Measurements from ENCODE around the gene UQCC5. TPM values are rescaled to one million over a fixed set of nuclear protein-coding genes. Genes with fewer than 3 reads are reported as not detected.

Gene UQCC5
- total RNA-seq, 1 experiment from 2014 or later: 37.8 TPM

DNA sequence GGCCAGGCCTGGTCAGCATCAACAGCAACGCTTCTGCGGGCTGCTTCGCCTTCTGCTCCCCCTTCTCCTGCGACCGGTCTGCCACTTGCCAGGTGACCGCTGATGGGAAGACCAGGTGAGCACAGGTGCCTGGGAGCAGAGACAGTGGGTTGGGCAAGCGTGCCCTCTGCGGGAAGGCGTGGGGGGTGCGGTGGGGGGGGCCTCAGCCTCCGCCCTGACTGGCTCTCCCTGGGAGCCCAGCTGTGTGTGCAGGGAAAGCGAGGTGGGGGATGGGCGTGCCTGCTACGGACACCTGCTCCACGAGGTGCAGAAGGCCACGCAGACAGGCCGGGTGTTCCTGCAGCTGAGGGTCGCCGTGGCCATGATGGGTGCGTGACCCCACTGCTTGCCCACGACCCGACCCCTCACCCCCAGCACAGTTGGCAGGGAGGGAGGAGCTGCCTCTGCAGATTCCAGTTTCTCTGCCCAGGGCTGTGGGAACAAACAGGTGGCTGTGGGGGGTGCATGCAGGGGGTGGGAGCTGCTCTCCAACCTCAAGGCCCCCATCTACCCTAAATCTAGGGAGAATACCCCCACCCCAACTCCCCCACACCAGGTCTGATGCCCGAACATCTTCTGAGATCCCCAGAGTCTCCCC is 32.5 kb upstream of the UQCC5 start:
- H3K4me1 Mint-ChIP-seq: peaks cover 2% of the 10 kb centered on the region; the same call in 1 of the 2 replicates
- CTCF ChIA-PET: interaction anchor here (1.0 kb wide), 1 partner anchor 119 kb away, joined by 4 read pairs; no protein-coding TSS in a partner anchor
- POLR2A ChIA-PET: no interaction called here
- H3K27me3 Mint-ChIP-seq (ENCODE audit: low read depth): no peaks in the 10 kb centered on the region; the same call in 1 of the 2 replicates
- H3K4me3 Mint-ChIP-seq: no peak overlapping the region
- H3K27ac Mint-ChIP-seq: no peak overlapping the region
- peak; percentile 34 for DNase-seq (ENCODE audit: low spot score)
- peak; percentile 11; the same call in 1 of the 2 replicates for ATAC-seq
- H3K36me3 Mint-ChIP-seq: no peaks in the 10 kb centered on the region
- no peaks in the 10 kb centered on the region for H3K9me3 Mint-ChIP-seq
- TF ChIP-seq, protein P1, sequence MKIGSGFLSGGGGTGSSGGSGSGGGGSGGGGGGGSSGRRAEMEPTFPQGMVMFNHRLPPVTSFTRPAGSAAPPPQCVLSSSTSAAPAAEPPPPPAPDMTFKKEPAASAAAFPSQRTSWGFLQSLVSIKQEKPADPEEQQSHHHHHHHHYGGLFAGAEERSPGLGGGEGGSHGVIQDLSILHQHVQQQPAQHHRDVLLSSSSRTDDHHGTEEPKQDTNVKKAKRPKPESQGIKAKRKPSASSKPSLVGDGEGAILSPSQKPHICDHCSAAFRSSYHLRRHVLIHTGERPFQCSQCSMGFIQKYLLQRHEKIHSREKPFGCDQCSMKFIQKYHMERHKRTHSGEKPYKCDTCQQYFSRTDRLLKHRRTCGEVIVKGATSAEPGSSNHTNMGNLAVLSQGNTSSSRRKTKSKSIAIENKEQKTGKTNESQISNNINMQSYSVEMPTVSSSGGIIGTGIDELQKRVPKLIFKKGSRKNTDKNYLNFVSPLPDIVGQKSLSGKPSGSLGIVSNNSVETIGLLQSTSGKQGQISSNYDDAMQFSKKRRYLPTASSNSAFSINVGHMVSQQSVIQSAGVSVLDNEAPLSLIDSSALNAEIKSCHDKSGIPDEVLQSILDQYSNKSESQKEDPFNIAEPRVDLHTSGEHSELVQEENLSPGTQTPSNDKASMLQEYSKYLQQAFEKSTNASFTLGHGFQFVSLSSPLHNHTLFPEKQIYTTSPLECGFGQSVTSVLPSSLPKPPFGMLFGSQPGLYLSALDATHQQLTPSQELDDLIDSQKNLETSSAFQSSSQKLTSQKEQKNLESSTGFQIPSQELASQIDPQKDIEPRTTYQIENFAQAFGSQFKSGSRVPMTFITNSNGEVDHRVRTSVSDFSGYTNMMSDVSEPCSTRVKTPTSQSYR (CRISPR knock-in tag; IDR thresholded peaks at IDR 0.05): no peak
- TF ChIP-seq FOXP1 (CRISPR knock-in tag; IDR thresholded peaks at IDR 0.05; ENCODE audit: borderline replicate concordance) (no peak), ZNF232 (CRISPR knock-in tag; IDR thresholded peaks at IDR 0.05) (no peak), ZNF423 (CRISPR knock-in tag; IDR thresholded peaks at IDR 0.05) (no peak), CBFB (CRISPR knock-in tag; IDR thresholded peaks at IDR 0.05; ENCODE audit: low read depth) (no peak), SOX15 (CRISPR knock-in tag; IDR thresholded peaks at IDR 0.05) (no peak), HMGA2 (CRISPR knock-in tag; IDR thresholded peaks at IDR 0.05) (no peak), ZNF416 (CRISPR knock-in tag; IDR thresholded peaks at IDR 0.05) (no peak)
- TF ChIP-seq, protein P2, sequence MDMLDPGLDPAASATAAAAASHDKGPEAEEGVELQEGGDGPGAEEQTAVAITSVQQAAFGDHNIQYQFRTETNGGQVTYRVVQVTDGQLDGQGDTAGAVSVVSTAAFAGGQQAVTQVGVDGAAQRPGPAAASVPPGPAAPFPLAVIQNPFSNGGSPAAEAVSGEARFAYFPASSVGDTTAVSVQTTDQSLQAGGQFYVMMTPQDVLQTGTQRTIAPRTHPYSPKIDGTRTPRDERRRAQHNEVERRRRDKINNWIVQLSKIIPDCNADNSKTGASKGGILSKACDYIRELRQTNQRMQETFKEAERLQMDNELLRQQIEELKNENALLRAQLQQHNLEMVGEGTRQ (CRISPR knock-in tag; IDR thresholded peaks at IDR 0.05): no peak
- TF ChIP-seq, protein P3, sequence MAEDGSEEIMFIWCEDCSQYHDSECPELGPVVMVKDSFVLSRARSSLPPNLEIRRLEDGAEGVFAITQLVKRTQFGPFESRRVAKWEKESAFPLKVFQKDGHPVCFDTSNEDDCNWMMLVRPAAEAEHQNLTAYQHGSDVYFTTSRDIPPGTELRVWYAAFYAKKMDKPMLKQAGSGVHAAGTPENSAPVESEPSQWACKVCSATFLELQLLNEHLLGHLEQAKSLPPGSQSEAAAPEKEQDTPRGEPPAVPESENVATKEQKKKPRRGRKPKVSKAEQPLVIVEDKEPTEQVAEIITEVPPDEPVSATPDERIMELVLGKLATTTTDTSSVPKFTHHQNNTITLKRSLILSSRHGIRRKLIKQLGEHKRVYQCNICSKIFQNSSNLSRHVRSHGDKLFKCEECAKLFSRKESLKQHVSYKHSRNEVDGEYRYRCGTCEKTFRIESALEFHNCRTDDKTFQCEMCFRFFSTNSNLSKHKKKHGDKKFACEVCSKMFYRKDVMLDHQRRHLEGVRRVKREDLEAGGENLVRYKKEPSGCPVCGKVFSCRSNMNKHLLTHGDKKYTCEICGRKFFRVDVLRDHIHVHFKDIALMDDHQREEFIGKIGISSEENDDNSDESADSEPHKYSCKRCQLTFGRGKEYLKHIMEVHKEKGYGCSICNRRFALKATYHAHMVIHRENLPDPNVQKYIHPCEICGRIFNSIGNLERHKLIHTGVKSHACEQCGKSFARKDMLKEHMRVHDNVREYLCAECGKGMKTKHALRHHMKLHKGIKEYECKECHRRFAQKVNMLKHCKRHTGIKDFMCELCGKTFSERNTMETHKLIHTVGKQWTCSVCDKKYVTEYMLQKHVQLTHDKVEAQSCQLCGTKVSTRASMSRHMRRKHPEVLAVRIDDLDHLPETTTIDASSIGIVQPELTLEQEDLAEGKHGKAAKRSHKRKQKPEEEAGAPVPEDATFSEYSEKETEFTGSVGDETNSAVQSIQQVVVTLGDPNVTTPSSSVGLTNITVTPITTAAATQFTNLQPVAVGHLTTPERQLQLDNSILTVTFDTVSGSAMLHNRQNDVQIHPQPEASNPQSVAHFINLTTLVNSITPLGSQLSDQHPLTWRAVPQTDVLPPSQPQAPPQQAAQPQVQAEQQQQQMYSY (CRISPR knock-in tag; IDR thresholded peaks at IDR 0.05): no peak

DNA sequence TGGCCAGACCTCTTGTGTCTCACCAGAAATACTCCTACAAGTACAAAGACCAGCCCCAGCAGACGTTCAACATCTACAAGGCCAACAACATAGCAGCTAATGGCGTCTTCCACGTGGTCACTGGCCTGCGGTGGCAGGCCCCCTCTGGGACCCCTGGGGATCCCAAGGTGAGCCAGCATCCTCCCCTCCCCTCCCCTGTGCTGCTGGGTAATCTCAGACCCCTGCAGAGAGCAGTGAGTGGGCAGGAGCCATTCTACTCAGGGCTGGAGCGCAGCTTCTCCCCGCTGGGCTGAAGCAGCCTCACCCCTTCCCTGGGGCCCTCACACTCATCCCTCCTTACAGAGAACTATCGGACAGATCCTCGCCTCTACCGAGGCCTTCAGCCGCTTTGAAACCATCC is 31.4 kb upstream of the UQCC5 start:
- peaks cover 2% of the 10 kb centered on the region; the same call in 1 of the 2 replicates for H3K4me1 Mint-ChIP-seq
- no peaks in the 10 kb centered on the region for H3K36me3 Mint-ChIP-seq
- H3K27me3 Mint-ChIP-seq (ENCODE audit: low read depth): no peaks in the 10 kb centered on the region; the same call in 1 of the 2 replicates
- H3K9me3 Mint-ChIP-seq: no peaks in the 10 kb centered on the region
- H3K4me3 Mint-ChIP-seq: no peak overlapping the region
- no peak for DNase-seq (ENCODE audit: low spot score)
- ATAC-seq: no peak
- POLR2A ChIA-PET: no interaction called here
- H3K27ac Mint-ChIP-seq: no peak overlapping the region
- CTCF ChIA-PET: no interaction called here
- TF ChIP-seq CBFB (CRISPR knock-in tag; IDR thresholded peaks at IDR 0.05; ENCODE audit: low read depth) (no peak), TEAD1 (CRISPR knock-in tag; IDR thresholded peaks at IDR 0.05) (no peak), MXD4 (CRISPR knock-in tag; IDR thresholded peaks at IDR 0.05; ENCODE audit: borderline replicate concordance) (no peak), JAZF1 (CRISPR knock-in tag; IDR thresholded peaks at IDR 0.05) (no peak), NFE2L1 (CRISPR knock-in tag; IDR thresholded peaks at IDR 0.05) (no peak)
- TF ChIP-seq, protein P4, sequence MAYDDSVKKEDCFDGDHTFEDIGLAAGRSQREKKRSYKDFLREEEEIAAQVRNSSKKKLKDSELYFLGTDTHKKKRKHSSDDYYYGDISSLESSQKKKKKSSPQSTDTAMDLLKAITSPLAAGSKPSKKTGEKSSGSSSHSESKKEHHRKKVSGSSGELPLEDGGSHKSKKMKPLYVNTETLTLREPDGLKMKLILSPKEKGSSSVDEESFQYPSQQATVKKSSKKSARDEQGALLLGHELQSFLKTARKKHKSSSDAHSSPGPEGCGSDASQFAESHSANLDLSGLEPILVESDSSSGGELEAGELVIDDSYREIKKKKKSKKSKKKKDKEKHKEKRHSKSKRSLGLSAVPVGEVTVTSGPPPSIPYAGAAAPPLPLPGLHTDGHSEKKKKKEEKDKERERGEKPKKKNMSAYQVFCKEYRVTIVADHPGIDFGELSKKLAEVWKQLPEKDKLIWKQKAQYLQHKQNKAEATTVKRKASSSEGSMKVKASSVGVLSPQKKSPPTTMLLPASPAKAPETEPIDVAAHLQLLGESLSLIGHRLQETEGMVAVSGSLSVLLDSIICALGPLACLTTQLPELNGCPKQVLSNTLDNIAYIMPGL (CRISPR knock-in tag; IDR thresholded peaks at IDR 0.05): no peak
- TF ChIP-seq, protein P5, sequence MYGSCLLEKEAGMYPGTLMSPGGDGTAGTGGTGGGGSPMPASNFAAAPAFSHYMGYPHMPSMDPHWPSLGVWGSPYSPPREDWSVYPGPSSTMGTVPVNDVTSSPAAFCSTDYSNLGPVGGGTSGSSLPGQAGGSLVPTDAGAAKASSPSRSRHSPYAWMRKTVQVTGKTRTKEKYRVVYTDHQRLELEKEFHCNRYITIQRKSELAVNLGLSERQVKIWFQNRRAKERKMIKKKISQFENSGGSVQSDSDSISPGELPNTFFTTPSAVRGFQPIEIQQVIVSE (CRISPR knock-in tag; IDR thresholded peaks at IDR 0.05; ENCODE audit: borderline replicate concordance): no peak
- TF ChIP-seq, protein P6, sequence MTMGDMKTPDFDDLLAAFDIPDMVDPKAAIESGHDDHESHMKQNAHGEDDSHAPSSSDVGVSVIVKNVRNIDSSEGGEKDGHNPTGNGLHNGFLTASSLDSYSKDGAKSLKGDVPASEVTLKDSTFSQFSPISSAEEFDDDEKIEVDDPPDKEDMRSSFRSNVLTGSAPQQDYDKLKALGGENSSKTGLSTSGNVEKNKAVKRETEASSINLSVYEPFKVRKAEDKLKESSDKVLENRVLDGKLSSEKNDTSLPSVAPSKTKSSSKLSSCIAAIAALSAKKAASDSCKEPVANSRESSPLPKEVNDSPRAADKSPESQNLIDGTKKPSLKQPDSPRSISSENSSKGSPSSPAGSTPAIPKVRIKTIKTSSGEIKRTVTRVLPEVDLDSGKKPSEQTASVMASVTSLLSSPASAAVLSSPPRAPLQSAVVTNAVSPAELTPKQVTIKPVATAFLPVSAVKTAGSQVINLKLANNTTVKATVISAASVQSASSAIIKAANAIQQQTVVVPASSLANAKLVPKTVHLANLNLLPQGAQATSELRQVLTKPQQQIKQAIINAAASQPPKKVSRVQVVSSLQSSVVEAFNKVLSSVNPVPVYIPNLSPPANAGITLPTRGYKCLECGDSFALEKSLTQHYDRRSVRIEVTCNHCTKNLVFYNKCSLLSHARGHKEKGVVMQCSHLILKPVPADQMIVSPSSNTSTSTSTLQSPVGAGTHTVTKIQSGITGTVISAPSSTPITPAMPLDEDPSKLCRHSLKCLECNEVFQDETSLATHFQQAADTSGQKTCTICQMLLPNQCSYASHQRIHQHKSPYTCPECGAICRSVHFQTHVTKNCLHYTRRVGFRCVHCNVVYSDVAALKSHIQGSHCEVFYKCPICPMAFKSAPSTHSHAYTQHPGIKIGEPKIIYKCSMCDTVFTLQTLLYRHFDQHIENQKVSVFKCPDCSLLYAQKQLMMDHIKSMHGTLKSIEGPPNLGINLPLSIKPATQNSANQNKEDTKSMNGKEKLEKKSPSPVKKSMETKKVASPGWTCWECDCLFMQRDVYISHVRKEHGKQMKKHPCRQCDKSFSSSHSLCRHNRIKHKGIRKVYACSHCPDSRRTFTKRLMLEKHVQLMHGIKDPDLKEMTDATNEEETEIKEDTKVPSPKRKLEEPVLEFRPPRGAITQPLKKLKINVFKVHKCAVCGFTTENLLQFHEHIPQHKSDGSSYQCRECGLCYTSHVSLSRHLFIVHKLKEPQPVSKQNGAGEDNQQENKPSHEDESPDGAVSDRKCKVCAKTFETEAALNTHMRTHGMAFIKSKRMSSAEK (CRISPR knock-in tag; IDR thresholded peaks at IDR 0.05; ENCODE audit: borderline replicate concordance): no peak
- TF ChIP-seq, protein P1 (CRISPR knock-in tag; IDR thresholded peaks at IDR 0.05): no peak
